ENCODE results near the gene MYO9B.

MYO9B gene

GRCh38 chr19:17213334-17213733, 137.8 kb downstream of the MYO9B start:
- no peak for DNase-seq (ENCODE audit: low read depth, low spot score)

GRCh38 chr19:17214508-17215126, 139.0 kb downstream of the MYO9B start:
- DNase-seq (ENCODE audit: low read depth, low spot score), result no peak

GRCh38 chr19:17215127-17215971, 139.8 kb downstream of the MYO9B start, which contains the start of gene USE1:
Gene USE1 (plus strand): TSS chr19:17215357. CDS start chr19:17215406, 49 bp downstream.
- DNase-seq (ENCODE audit: low read depth, low spot score), result peak; percentile 96

GRCh38 chr19:17216058-17216670, 140.6 kb downstream of the MYO9B start:
- DNase-seq (ENCODE audit: low read depth, low spot score), result no peak

GRCh38 chr19:17219286-17219685, 143.7 kb downstream of the MYO9B start:
- peak; percentile 51 for DNase-seq (ENCODE audit: low read depth, low spot score)

GRCh38 chr19:17220207-17220758, 144.7 kb downstream of the MYO9B start:
- no peak for DNase-seq (ENCODE audit: low read depth, low spot score)

GRCh38 chr19:17225053-17225452, 149.5 kb downstream of the MYO9B start:
- no peak for DNase-seq (ENCODE audit: low read depth, low spot score)

GRCh38 chr19:17226002-17226933, 150.7 kb downstream of the MYO9B start, which contains the start of gene OCEL1:
Gene OCEL1 (plus strand): TSS chr19:17226226. CDS start chr19:17226248, 22 bp downstream.
- peak; percentile 99 for DNase-seq (ENCODE audit: low read depth, low spot score)

GRCh38 chr19:17227798-17228367, 152.3 kb downstream of the MYO9B start:
- peak; percentile 47 for DNase-seq (ENCODE audit: low read depth, low spot score)

- DNase-seq (ENCODE audit: low read depth, low spot score), result no peak
Observed at GRCh38 chr19:17229890-17230289, 154.3 kb downstream of the MYO9B start.

GRCh38 chr19:17232258-17232657, 156.7 kb downstream of the MYO9B start:
- no peak for DNase-seq (ENCODE audit: low read depth, low spot score)

GRCh38 chr19:17234911-17235299, 159.3 kb downstream of the MYO9B start:
- peak; percentile 71 for DNase-seq (ENCODE audit: low read depth, low spot score)

GRCh38 chr19:17235300-17235970, 159.9 kb downstream of the MYO9B start:
- peak; percentile 80 for DNase-seq (ENCODE audit: low read depth, low spot score)

- DNase-seq (ENCODE audit: low read depth, low spot score), result no peak
Observed at GRCh38 chr19:17235971-17236777, 160.6 kb downstream of the MYO9B start.

GRCh38 chr19:17236811-17237543, 161.4 kb downstream of the MYO9B start:
- DNase-seq (ENCODE audit: low read depth, low spot score), result no peak

- no peak for DNase-seq (ENCODE audit: low read depth, low spot score)
Observed at GRCh38 chr19:17237747-17238706, 162.4 kb downstream of the MYO9B start.

- no peak for DNase-seq (ENCODE audit: low read depth, low spot score)
Observed at GRCh38 chr19:17240062-17240752, 164.6 kb downstream of the MYO9B start.

All from ELF-1 (cell line).